HepG2 (cell line): ENCODE results near the gene MGST1. TPM values are rescaled to one million over a fixed set of nuclear protein-coding genes. Genes with fewer than 3 reads are reported as not detected.

ENCODE experiments used
- ATAC-seq: fragments of 200-7000 bp; cut with Tn5 transposase; 3 replicates; pipeline ENCODE4 v1.9.1; 2020; ENCODE audit warnings: mild to moderate bottlenecking, moderate library complexity
- BruUV-seq: library from RNA; stranded (reverse); fragments of 400-500 nt; replicated peaks from 2 replicates; lab custom pipeline; 2021; lab: Mats Ljungman, UMichigan
- CTCF ChIA-PET: fragments of 300-600 bp; formaldehyde crosslinking; extraction: SDS; loops from one replicate; lab custom pipeline; 2021; ENCODE audit warnings: low total read pairs, inconsistent platforms, low intra/inter-chr PET ratio; lab: Yijun Ruan, JAX
- POLR2A ChIA-PET: fragments of 350-600 bp; sonication (Branson Sonifier 250); formaldehyde crosslinking; loops from one replicate; lab custom pipeline; 2020; ENCODE audit warnings: antibody characterized with exemption, inconsistent platforms; lab: Yijun Ruan, JAX
- DNase-seq: peaks from one replicate; pipeline ENCODE4 v3.0.0-alpha.2; 2015; ENCODE audit warnings: low spot score
- FAIRE-seq: peaks from 3 replicates; lab custom pipeline; 2011; peaks lifted over from hg19 to GRCh38; lab: Jason Lieb, UNC
- H2AFZ ChIP-seq: one replicate; pipeline ENCODE4 v1.6.1; 2011; ENCODE audit warnings: low read length, inconsistent platforms
- H3K27ac ChIP-seq: fragments of 300-600 bp; 3 replicates; pipeline ENCODE4 v1.8.0; 2011; ENCODE audit warnings: mixed run types, mild to moderate bottlenecking, mixed read lengths, low read length, inconsistent platforms; ENCODE audit not compliant: insufficient read depth; ENCODE audit errors: extremely low read length
- H3K27me3 ChIP-seq, 2 experiments: fragments of 200-600 bp in 1 of 2; 2 replicates in 1 of 2; 3 replicates in 1 of 2; pipeline versions ENCODE4 v1.6.0 to v1.8.0; 2011; ENCODE audit warnings: low read length in 2 of 2, mild to moderate bottlenecking in 2 of 2, moderate library complexity in 2 of 2, inconsistent platforms in 1 of 2; ENCODE audit not compliant: insufficient read depth in 2 of 2, control insufficient read depth in 1 of 2
- H3K36me3 ChIP-seq, 2 experiments: fragments of 200-600 bp in 1 of 2; replicated peaks in 1 of 2; 2 replicates in 1 of 2; 3 replicates in 1 of 2; pipeline versions ENCODE4 v1.5.1 to v1.8.0; 2011; ENCODE audit warnings: low read length in 2 of 2, inconsistent platforms in 1 of 2; ENCODE audit not compliant: insufficient read depth in 2 of 2, control insufficient read depth in 1 of 2
- H3K4me1 ChIP-seq: 2 replicates; pipeline ENCODE4 v1.5.1; 2012; ENCODE audit warnings: low read length, inconsistent platforms; ENCODE audit not compliant: insufficient read depth
- H3K4me2 ChIP-seq: 2 replicates; pipeline ENCODE4 v1.6.0; 2011; ENCODE audit warnings: low read depth, low read length, inconsistent platforms
- H3K4me3 ChIP-seq, 3 experiments: fragments of 200-600 bp in 1 of 3; sonication (generic), shearing (Covaris generic) in 1 of 3; replicated peaks in 1 of 3; 2 replicates each; pipeline ENCODE4 v1.5.1; 2011 to 2016; ENCODE audit warnings: low read length in 3 of 3, inconsistent platforms in 2 of 3, low read depth in 2 of 3, mild to moderate bottlenecking in 2 of 3, control low read depth in 1 of 3, mixed read lengths in 1 of 3; ENCODE audit not compliant: insufficient read depth in 1 of 3
- H3K79me2 ChIP-seq: one replicate; pipeline ENCODE4 v1.6.1; 2011; ENCODE audit warnings: low read length, inconsistent platforms; ENCODE audit not compliant: insufficient read depth
- H3K9ac ChIP-seq: 2 replicates; pipeline ENCODE4 v1.6.0; 2011; ENCODE audit warnings: mild to moderate bottlenecking, low read depth, low read length, inconsistent platforms; ENCODE audit not compliant: insufficient read depth
- H3K9me3 ChIP-seq: 2 replicates; pipeline ENCODE4 v1.5.1; 2012; ENCODE audit warnings: mild to moderate bottlenecking, low read length
- H4K20me1 ChIP-seq: 2 replicates; pipeline ENCODE4 v1.6.0; 2011; ENCODE audit warnings: inconsistent platforms, mild to moderate bottlenecking, low read length, moderate library complexity; ENCODE audit not compliant: insufficient read depth
- KAT7 ChIP-seq: IDR thresholded peaks from 2 replicates; pipeline ENCODE4 v1.6.1; 2018; ENCODE audit warnings: borderline replicate concordance, missing compliant biosample characterization
- KLF9 ChIP-seq: IDR thresholded peaks from 2 replicates; pipeline ENCODE4 v1.6.1; 2016; ENCODE audit warnings: low read depth
- RAD51 ChIP-seq: fragments of 450-650 bp; IDR thresholded peaks from 2 replicates; pipeline ENCODE4 v1.6.1; 2016; ENCODE audit warnings: borderline replicate concordance
- RARG ChIP-seq: sonication (generic); formaldehyde crosslinking; IDR thresholded peaks from 2 replicates; pipeline ENCODE4 v1.4.0; 2020; ENCODE audit warnings: low read depth, mild to moderate bottlenecking, missing genetic modification reagents
- ZNF17 ChIP-seq: sonication (generic); formaldehyde crosslinking; IDR thresholded peaks from 2 replicates; pipeline ENCODE4 v1.5.0; 2020; ENCODE audit warnings: mild to moderate bottlenecking, missing genetic modification reagents
- ZNF678 ChIP-seq: sonication (generic); formaldehyde crosslinking; IDR thresholded peaks from 2 replicates; pipeline ENCODE4 v1.4.0; 2020; ENCODE audit warnings: mild to moderate bottlenecking, missing genetic modification reagents
- WGBS: methylation state at CpG from one replicate; pipeline ENCODE4 v1.1.6; 2017; ENCODE audit warnings: low lambda C conversion rate; 5-methylcytosine and 5-hydroxymethylcytosine counted together
- in situ Hi-C: cut with HindIII; loops from 2 replicates; pipeline ENCODE4 v1.10.0; 2017; ENCODE audit warnings: low pct_unique_long_range_greater_than_20kb; ENCODE audit not compliant: extremely low pct_ligation_motif_present
- intact Hi-C: fragments of 100-400 bp; cut with micrococcal nuclease; formaldehyde crosslinking; loops from one replicate; pipeline ENCODE4 v1.10.0; 2022; ENCODE audit not compliant: unreplicated experiment
- polyA plus RNA-seq, 8 experiments: library from polyadenylated mRNA; depleted of rRNA in 3 of 8; stranded (reverse) in 7 of 8; unstranded in 1 of 8; fragments of >200 nt; fragmentation: Illumina TruSeq in 4 of 8; extraction: Trizol in 4 of 8; gene quantifications; 2 replicates each; pipeline versions ENCODE4 v1.2.1 to v1.2.3, GENCODE V29; 2011 to 2016; ENCODE audit warnings: low read depth in 4 of 8, missing spikeins in 1 of 8, mixed read lengths in 1 of 8; ENCODE audit not compliant: insufficient read depth in 1 of 8
- total RNA-seq, 5 experiments: library from RNA; depleted of rRNA; stranded (reverse); fragments of >200 nt; fragmentation: Illumina TruSeq; extraction: Trizol; gene quantifications; 2 replicates each; pipeline ENCODE4 v1.2.3, GENCODE V29; 2016; ENCODE audit warnings: low read depth in 1 of 5
- TF ChIP-seq, protein P1 (sequence below): sonication (generic); formaldehyde crosslinking; IDR thresholded peaks from 2 replicates; pipeline ENCODE4 v1.8.0; 2022; ENCODE audit warnings: mild to moderate bottlenecking, missing genetic modification reagents; ENCODE audit not compliant: insufficient replicate concordance

The MGST1 gene
- total and polyA plus RNA-seq, 2 of the 13 experiments (the other 11 are each of a cell fraction or from before 2014, with no cell fraction given) = 119 to 152 TPM

DNA sequence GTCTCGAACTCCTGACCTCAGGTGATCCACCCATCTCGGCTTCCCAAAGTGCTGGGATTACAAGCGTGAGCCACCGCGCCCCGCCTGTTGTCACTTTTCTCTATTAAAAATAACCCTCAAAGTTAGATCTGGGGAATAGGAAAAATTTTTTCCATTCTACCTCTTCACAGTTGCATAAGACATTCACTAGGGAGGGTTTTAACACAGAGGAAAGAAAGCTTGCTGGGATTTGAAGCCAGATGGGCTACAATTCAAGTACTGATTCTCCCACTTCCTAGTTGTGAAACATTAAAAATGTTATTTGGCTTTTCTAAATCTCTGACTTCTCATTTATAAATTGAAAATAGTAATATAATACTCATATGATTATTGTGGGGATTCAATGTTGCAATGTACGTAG lies 46.7 kb upstream of the MGST1 start (continued):
- TF ChIP-seq ZNF678 (CRISPR knock-in tag) = no peak

DNA sequence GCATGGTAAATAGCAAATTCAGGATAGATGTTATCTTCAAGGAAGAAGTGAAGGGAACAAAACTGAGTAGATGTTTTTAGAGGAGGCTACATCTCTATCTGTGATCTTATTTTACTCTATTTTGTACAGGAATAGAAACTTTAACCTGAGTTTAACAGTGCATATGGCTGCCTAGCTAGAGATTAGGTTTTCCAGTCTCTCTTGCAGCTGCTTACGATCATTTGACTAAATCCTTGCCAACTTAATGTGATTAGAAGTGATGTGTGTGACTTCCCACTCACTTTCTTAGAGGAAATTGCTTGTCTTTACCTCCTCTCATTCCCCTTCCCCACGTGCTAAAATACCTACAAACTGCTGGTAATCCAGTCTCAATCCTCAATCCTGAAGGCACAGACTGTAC lies 43.5 kb upstream of the MGST1 start:
- CTCF ChIA-PET = no interaction called here

DNA sequence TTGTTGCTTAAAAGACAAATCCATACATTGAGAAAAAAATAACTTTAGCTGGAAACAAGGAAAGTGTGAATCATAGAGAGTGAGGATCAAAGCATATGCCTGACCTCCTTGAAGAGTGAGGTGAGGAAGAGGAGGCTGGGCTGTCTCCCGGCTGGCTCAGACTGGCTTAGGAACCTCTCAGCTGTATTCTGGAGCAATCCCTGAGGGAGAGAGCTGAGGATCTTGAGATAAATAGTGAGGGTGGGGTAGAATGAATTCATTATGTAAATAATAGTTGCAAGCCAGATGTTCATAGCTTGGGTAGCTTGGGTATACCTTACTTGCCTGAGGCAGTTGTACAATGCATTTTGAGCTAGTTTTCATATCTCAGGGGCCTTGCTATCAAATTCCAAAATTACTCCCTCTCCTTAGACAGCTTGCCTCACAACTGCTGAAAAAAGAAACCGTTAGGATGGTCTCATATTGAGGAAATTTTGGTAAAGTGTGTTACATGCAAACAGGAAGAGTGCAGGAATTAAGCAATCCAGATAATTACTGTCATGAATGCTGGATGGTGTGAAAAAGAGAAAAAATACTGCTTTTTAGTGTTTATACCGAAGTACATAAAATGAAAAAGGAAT lies 39.5 kb upstream of the MGST1 start:
- no peak for TF ChIP-seq RARG
- ChIA-PET CTCF (no interaction called here), POLR2A (no interaction called here)
- DNase-seq (no peak), FAIRE-seq (no peak), ATAC-seq (no peak)
- Histone ChIP-seq H3K9ac (no peak overlapping the region), H3K27ac (no peak overlapping the region), H3K36me3 (no peaks in the 10 kb centered on the region), H3K4me2 (no peak overlapping the region), H3K4me3 (no peak overlapping the region), H3K27me3 (no peaks in the 10 kb centered on the region), H3K9me3 (no peaks in the 10 kb centered on the region), H3K4me1 (no peaks in the 10 kb centered on the region), H4K20me1 (no peaks in the 10 kb centered on the region), H3K79me2 (no peaks in the 10 kb centered on the region), H2AFZ (no peak overlapping the region)
- BruUV-seq = no TSS peak
- in situ Hi-C loops (no loop called here), intact Hi-C loops (no loop called here)
- 15% methylated on average over 3 of the region's 3 CpGs for WGBS

More for the DNA sequence above, 43.5 kb upstream of the MGST1 start:
- no peaks in the 10 kb centered on the region for H3K27me3 ChIP-seq
- POLR2A ChIA-PET = no interaction called here
- H3K4me3 ChIP-seq = no peak overlapping the region
- H3K4me1 ChIP-seq = no peaks in the 10 kb centered on the region
- H2AFZ ChIP-seq = no peak overlapping the region
- no peaks in the 10 kb centered on the region for H3K36me3 ChIP-seq
- no peaks in the 10 kb centered on the region for H3K9me3 ChIP-seq
- no peak overlapping the region for H3K9ac ChIP-seq
- BruUV-seq = no TSS peak
- no peak for DNase-seq
- in situ Hi-C loops = no loop called here
- no peak for FAIRE-seq
- no peaks in the 10 kb centered on the region for H3K79me2 ChIP-seq
- intact Hi-C loops = no loop called here
- 39% methylated on average over 2 of the region's 2 CpGs for WGBS
- no peaks in the 10 kb centered on the region for H4K20me1 ChIP-seq
- no peak overlapping the region for H3K4me2 ChIP-seq
- TF ChIP-seq KLF9 (CRISPR knock-in tag) (no peak), KAT7 (CRISPR knock-in tag) (no peak), ZNF17 (CRISPR knock-in tag) (no peak), RAD51 (no peak)
- TF ChIP-seq, protein P1, sequence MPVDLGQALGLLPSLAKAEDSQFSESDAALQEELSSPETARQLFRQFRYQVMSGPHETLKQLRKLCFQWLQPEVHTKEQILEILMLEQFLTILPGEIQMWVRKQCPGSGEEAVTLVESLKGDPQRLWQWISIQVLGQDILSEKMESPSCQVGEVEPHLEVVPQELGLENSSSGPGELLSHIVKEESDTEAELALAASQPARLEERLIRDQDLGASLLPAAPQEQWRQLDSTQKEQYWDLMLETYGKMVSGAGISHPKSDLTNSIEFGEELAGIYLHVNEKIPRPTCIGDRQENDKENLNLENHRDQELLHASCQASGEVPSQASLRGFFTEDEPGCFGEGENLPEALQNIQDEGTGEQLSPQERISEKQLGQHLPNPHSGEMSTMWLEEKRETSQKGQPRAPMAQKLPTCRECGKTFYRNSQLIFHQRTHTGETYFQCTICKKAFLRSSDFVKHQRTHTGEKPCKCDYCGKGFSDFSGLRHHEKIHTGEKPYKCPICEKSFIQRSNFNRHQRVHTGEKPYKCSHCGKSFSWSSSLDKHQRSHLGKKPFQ = no peak
- no peak overlapping the region for H3K27ac ChIP-seq
- no peak for ATAC-seq
